T-helper 17 cell (primary cell): Measurements from ENCODE around the gene ACBD6. TPM values are rescaled to one million over a fixed set of nuclear protein-coding genes. Genes with fewer than 3 reads are reported as not detected.
"Not testable (repeated sequence)": the region's sequence is repeated elsewhere in the genome, so short reads cannot be mapped to it uniquely, and the experiment has no call there.

Source experiments
- ATAC-seq: fragments of 150-1000 bp; cut with Tn5 transposase; 2 replicates; pipeline ENCODE4 v1.10.0; 2021; ENCODE audit warnings: mild to moderate bottlenecking, moderate library complexity
- DNase-seq, 3 donors: peaks; one replicate each; pipeline versions ENCODE4 v3.0.0 to v3.0.0-alpha.2; 2020 to 2021
- H3K9me3 ChIP-seq: one replicate; pipeline ENCODE4 v1.7.0; 2013; ENCODE audit warnings: low read length, mild to moderate bottlenecking; ENCODE audit not compliant: control insufficient read depth, poor library complexity, severe bottlenecking
- H3K27ac Mint-ChIP-seq: one replicate; pipeline ENCODE4 v1.8.0; 2022; ENCODE audit warnings: mild to moderate bottlenecking, moderate library complexity, mixed read lengths
- H3K27me3 Mint-ChIP-seq: one replicate; pipeline ENCODE4 v1.8.0; 2022; ENCODE audit warnings: mixed read lengths
- H3K36me3 Mint-ChIP-seq: one replicate; pipeline ENCODE4 v1.8.0; 2022; ENCODE audit warnings: low read depth, mixed read lengths
- H3K4me1 Mint-ChIP-seq: one replicate; pipeline ENCODE4 v1.8.0; 2022; ENCODE audit warnings: mild to moderate bottlenecking, mixed read lengths
- H3K4me3 Mint-ChIP-seq: one replicate; pipeline ENCODE4 v1.8.0; 2022; ENCODE audit warnings: mild to moderate bottlenecking, moderate library complexity, mixed read lengths
- total RNA-seq, 4 donors: library from RNA in 2 of 4; stranded (reverse) in 2 of 4; gene quantifications; one replicate each; pipeline ENCODE4 v1.2.3 and lab custom pipeline; 2022 to 2026

Gene ACBD6
- total RNA-seq, 2 donors from 2014 or later: 28.9 to 33.1 TPM

DNA sequence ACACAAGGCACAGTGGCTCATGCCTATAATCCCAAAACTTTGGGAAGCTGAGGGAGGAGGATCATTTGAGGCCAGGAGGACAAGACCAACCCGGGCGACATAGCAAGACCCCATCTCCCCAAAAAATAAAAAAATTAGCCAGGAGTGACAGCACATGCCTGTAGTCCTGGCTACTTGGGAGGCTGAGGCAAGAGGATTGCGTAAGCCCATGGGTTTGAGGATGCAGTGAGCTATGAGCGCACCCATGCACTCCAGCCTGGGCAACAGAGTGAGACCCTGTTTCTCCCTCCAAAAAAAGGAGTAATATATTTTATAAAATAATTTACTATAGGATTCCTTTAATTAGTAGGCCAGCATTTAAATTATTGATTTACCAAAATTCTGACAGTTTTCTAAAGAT is 89.8 kb downstream of the ACBD6 start:
- Mint-ChIP-seq H3K4me3 (no peak overlapping the region), H3K4me1 (no peaks in the 10 kb centered on the region), H3K36me3 (peaks cover 2% of the 10 kb centered on the region), H3K27me3 (no peaks in the 10 kb centered on the region), H3K27ac (no peak overlapping the region)
- H3K9me3 ChIP-seq: no peaks in the 10 kb centered on the region
- DNase-seq (no peak), ATAC-seq (no peak)

GRCh38 chr1:180408128-180408527 is 94.2 kb downstream of the ACBD6 start:
- H3K4me1 Mint-ChIP-seq, H3K27me3 Mint-ChIP-seq, H3K27ac Mint-ChIP-seq, H3K4me3 Mint-ChIP-seq, ATAC-seq, H3K9me3 ChIP-seq, DNase-seq, H3K36me3 Mint-ChIP-seq: not testable (repeated sequence)

DNA sequence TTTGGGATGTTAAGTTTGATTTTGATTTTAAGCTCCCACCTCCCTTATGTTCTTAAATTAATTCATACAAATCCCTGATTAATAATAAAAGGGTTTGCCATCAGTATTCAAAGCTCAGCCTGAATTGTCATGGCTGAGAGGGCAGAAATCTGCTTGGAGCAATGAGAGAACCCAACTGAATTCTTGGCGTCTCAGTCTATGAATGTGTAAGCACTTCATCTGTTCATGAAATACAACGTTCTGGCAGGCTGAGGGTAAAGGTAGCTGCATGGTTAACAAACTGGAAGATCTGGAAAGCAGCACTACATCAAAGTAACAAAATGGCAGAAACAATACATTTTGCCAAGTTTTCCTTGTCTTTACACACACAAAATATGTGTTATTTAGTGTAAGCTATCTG is 95.3 kb downstream of the ACBD6 start:
- Mint-ChIP-seq H3K27me3 (no peaks in the 10 kb centered on the region), H3K27ac (no peak overlapping the region), H3K36me3 (peaks cover 2% of the 10 kb centered on the region), H3K4me1 (peaks cover 11% of the 10 kb centered on the region), H3K4me3 (no peak overlapping the region)
- no peaks in the 10 kb centered on the region for H3K9me3 ChIP-seq
- no peak for DNase-seq
- ATAC-seq: no peak

- peak overlapping the region; percentile 56 for H3K27ac Mint-ChIP-seq
- DNase-seq: no peak
- H3K9me3 ChIP-seq: no peaks in the 10 kb centered on the region
- H3K27me3 Mint-ChIP-seq: no peaks in the 10 kb centered on the region
- H3K36me3 Mint-ChIP-seq: peaks cover 3% of the 10 kb centered on the region
- no peak for ATAC-seq
- no peak overlapping the region for H3K4me3 Mint-ChIP-seq
- peaks cover 15% of the 10 kb centered on the region for H3K4me1 Mint-ChIP-seq
Measured at GRCh38 chr1:180402551-180402950, 99.8 kb downstream of the ACBD6 start.

GRCh38 chr1:180402001-180402400 is 100.4 kb downstream of the ACBD6 start:
- Mint-ChIP-seq H3K27ac (no peak overlapping the region), H3K36me3 (peaks cover 3% of the 10 kb centered on the region), H3K27me3 (no peaks in the 10 kb centered on the region), H3K4me1 (peaks cover 12% of the 10 kb centered on the region), H3K4me3 (no peak overlapping the region)
- no peaks in the 10 kb centered on the region for H3K9me3 ChIP-seq
- ATAC-seq: no peak
- no peak for DNase-seq

DNA sequence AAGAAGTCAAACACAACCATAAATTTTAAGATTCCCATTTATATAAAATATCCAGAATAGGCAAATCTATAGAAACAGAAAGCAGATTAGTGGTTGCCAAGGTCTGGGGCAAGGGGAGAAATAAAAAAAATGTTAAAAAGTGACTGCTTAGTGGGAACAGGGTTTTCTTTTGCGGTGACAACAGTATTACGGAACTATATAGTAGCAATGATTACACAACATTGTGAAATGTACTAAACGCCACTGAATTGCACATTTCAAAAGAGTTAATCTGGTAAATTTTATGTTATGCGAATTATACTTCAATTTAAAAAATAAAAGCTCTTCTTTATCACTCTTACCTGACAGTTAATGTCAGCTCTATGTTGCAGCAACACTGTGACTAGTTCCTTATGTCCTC is 105.2 kb downstream of the ACBD6 start:
- ATAC-seq (no peak), DNase-seq (no peak)
- H3K9me3 ChIP-seq: no peaks in the 10 kb centered on the region
- no peak overlapping the region for H3K27ac Mint-ChIP-seq
- H3K4me3 Mint-ChIP-seq: no peak overlapping the region
- peaks cover 5% of the 10 kb centered on the region for H3K4me1 Mint-ChIP-seq
- no peaks in the 10 kb centered on the region for H3K27me3 Mint-ChIP-seq
- peaks cover 7% of the 10 kb centered on the region for H3K36me3 Mint-ChIP-seq

- H3K27me3 Mint-ChIP-seq: no peaks in the 10 kb centered on the region
- H3K9me3 ChIP-seq: no peaks in the 10 kb centered on the region
- H3K4me3 Mint-ChIP-seq: no peak overlapping the region
- no peak overlapping the region for H3K27ac Mint-ChIP-seq
- H3K36me3 Mint-ChIP-seq: peaks cover 4% of the 10 kb centered on the region
- DNase-seq: no peak
- H3K4me1 Mint-ChIP-seq: no peaks in the 10 kb centered on the region
- no peak for ATAC-seq
Measured at GRCh38 chr1:180392427-180393145, 109.8 kb downstream of the ACBD6 start.

DNA sequence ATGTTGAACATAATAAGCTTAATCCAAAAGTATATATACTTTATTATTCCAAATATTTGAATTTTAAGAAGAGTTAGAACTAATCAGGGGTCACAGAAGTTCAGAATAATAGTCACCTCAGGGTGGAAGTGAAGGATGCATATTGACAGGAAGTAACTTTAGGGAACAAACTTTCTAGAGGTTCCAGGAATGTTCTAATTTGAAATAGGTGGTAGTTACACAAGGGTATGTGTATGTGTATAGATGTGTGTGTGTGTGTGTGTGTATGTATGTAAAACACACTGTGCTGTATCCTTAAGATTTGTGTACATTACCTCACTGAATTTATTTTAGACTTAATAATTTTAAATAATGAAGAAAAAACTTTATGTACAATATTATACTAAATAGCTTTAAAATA is 110.4 kb downstream of the ACBD6 start:
- H3K36me3 Mint-ChIP-seq: peaks cover 4% of the 10 kb centered on the region
- H3K4me1 Mint-ChIP-seq: no peaks in the 10 kb centered on the region
- no peak overlapping the region for H3K27ac Mint-ChIP-seq
- no peaks in the 10 kb centered on the region for H3K27me3 Mint-ChIP-seq
- H3K4me3 Mint-ChIP-seq: no peak overlapping the region
- H3K9me3 ChIP-seq: no peaks in the 10 kb centered on the region
- ATAC-seq (no peak), DNase-seq (no peak)

DNA sequence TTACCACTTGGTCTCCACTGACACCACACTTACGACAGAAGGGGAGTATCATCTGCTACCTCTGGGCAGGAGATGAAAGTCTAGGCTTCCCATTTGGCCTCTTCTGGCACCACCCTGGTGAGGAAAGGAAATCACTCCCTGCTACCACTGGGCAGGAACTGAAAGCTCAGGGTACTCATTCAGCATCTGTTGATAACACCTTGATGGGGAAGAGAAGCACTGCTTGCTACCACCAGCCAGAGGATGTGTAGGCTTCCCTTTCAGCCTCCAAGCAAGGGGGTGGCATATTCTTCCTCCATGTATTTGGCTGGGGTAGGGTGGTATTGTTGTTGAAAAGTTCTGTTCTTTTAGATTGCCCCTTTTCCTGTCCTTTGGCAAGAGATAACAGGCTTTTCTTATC is 115.0 kb downstream of the ACBD6 start:
- no peak for DNase-seq
- Mint-ChIP-seq H3K4me1 (no peaks in the 10 kb centered on the region), H3K27me3 (no peaks in the 10 kb centered on the region), H3K4me3 (no peak overlapping the region), H3K36me3 (peaks cover 5% of the 10 kb centered on the region), H3K27ac (no peak overlapping the region)
- H3K9me3 ChIP-seq: peaks cover 11% of the 10 kb centered on the region
- ATAC-seq: no peak

DNA sequence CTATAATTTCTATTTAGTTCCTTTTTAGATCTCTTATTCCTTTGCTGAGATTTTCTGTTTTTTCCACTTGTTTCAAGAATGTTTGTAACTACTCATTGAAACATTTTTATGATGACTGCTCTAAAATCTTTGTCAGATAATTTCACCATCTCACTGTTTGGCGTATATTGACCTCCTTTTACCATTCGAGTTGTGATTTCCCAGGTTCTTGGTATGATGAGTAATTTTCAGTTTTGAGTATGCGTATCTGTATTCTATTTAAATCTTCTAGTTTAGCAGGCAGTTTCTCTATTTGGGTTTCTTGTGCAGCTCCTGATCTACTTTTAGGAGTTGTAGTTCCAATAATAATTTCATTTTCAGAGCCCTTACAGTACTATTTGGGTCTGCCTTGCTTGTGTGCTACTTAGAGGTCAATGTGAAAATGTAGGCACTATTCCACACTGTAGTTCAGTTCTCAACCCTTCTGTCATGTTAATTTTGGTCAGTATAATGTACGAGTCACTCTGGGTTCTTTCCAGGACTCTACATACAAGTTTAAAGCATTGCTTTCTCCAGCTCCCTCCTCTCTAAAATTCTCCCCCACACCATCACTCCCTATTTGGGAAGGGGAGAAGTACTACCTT is 115.5 kb downstream of the ACBD6 start:
- Mint-ChIP-seq H3K4me1 (no peaks in the 10 kb centered on the region), H3K27ac (no peak overlapping the region), H3K4me3 (no peak overlapping the region), H3K27me3 (no peaks in the 10 kb centered on the region), H3K36me3 (peaks cover 5% of the 10 kb centered on the region)
- ATAC-seq: no peak
- H3K9me3 ChIP-seq: peaks cover 11% of the 10 kb centered on the region
- no peak for DNase-seq

GRCh38 chr1:180385144-180385543 is 117.2 kb downstream of the ACBD6 start:
- Mint-ChIP-seq H3K27me3 (no peaks in the 10 kb centered on the region), H3K27ac (no peak overlapping the region), H3K4me3 (no peak overlapping the region), H3K36me3 (peaks cover 6% of the 10 kb centered on the region), H3K4me1 (no peaks in the 10 kb centered on the region)
- no peak for DNase-seq
- peaks cover 11% of the 10 kb centered on the region for H3K9me3 ChIP-seq
- no peak for ATAC-seq

DNA sequence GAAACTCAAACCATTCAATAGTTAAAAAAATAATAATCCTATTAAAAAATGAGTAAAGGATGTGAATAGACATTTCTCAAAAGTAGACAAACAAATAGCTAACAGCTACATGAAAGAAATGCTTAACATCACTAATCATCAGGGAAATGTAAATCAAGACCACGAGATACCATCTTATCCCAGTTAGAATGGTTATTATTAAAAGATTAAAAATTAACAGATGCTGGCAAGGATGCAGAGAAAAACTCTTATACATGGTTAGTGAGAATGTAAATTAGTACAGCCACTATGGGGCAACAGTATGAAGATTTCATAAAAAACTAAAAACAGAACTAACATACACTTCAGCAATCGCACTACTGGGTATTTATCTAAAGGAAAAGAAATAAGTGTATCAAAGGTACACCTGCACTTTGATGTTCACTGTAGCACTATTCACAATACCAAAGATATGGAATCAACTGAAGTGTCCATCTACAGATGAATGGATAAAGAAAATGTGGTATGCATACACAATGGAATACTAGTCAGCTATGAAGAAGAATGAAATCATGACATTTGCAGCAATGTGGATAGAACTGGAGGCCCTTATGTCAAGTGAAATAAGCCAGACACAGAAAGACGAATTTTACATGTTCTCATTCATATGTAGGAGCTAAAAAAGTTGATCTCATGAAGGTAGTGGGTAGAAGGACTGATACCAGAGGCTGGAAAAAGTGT is 117.9 kb downstream of the ACBD6 start:
- DNase-seq (no peak), ATAC-seq (no peak)
- peaks cover 15% of the 10 kb centered on the region for H3K9me3 ChIP-seq
- no peak overlapping the region for H3K4me3 Mint-ChIP-seq
- no peak overlapping the region for H3K27ac Mint-ChIP-seq
- peaks cover 7% of the 10 kb centered on the region for H3K36me3 Mint-ChIP-seq
- no peaks in the 10 kb centered on the region for H3K4me1 Mint-ChIP-seq
- no peaks in the 10 kb centered on the region for H3K27me3 Mint-ChIP-seq

DNA sequence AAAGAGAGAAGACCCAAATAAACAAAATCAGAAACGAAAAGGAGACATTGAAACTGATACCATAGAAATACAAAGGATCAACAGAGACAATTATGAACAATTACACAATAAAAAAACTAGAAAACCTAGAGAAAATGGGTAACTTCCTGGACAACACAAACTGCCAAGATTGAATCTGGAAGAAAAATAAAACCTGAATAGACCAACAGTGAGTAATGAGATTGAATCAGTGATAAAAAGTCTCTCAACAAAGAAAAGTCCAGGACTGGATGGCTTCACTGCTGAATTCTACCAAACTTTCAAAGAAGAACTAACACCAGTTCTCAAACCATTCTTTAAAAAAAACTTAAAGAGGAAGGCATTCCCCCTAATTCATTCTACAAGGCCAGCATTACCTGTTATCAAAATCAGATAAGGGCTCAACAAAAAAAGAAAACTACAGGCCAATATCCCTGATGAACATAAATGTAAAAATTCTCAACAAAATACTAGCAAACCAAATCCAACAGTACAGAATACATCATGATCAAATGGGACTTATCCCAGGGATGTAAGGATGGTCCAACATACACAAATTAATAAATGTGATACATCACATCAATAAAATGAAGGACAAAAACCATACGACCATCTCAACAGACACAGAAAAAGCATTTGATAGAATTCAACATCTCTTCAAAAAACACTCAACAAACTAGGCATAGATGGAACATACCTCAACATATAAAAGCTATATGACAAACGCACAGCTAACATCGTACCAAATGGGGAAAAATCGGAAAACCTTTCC is 119.9 kb downstream of the ACBD6 start:
- no peak overlapping the region for H3K27ac Mint-ChIP-seq
- peaks cover 10% of the 10 kb centered on the region for H3K36me3 Mint-ChIP-seq
- ATAC-seq (no peak), DNase-seq (no peak)
- H3K4me1 Mint-ChIP-seq: no peaks in the 10 kb centered on the region
- H3K4me3 Mint-ChIP-seq: no peak overlapping the region
- peaks cover 16% of the 10 kb centered on the region for H3K9me3 ChIP-seq
- no peaks in the 10 kb centered on the region for H3K27me3 Mint-ChIP-seq
